ENCODE data around the gene SAMHD1.
A peak's percentile ranks its signal among the peaks of the same experiment; 100 is the strongest.

DNA sequence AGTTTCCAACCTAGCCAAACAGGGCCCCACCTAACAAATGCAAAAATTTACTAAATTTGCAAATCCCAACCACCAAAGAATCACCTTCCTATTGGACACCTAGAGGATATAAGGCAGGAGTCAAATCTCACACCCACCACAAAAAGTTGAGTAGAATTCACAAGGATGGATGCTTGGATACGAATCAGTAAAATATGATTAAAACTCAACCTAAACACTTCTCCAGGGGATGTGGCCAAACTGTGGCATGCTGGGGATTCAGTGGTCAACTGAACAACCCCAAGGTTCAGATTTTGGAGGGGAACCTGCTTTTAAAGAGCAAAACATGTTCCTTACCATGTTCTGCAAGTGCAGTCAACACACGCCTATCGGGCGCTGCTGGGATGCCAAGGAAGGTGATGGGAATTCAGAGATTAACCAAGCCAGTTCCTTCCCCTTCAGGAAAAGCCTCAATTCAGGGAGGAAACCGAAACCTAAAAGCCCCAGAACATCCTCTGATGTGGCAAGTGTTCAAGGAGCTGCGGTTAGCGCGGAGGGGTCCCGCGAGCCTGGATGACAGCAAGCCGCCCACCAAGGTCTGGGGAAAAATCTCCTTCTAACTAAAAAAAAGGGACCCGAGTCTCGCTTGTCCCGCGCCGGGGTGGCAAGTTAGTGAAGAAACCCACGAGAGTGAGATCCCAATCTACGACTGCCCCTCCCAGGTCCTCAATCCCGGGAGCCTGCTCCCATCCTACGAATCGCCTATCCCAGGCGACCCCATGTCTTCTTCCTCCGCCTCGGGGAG, 902 bp downstream of the SAMHD1 start:
- TF ChIP-seq, protein P1, sequence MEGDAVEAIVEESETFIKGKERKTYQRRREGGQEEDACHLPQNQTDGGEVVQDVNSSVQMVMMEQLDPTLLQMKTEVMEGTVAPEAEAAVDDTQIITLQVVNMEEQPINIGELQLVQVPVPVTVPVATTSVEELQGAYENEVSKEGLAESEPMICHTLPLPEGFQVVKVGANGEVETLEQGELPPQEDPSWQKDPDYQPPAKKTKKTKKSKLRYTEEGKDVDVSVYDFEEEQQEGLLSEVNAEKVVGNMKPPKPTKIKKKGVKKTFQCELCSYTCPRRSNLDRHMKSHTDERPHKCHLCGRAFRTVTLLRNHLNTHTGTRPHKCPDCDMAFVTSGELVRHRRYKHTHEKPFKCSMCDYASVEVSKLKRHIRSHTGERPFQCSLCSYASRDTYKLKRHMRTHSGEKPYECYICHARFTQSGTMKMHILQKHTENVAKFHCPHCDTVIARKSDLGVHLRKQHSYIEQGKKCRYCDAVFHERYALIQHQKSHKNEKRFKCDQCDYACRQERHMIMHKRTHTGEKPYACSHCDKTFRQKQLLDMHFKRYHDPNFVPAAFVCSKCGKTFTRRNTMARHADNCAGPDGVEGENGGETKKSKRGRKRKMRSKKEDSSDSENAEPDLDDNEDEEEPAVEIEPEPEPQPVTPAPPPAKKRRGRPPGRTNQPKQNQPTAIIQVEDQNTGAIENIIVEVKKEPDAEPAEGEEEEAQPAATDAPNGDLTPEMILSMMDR (IDR thresholded peaks at IDR 0.05), result peak in 1 of 3 experiments; percentile 21
- TF ChIP-seq POLR2A (IDR thresholded peaks at IDR 0.05; ENCODE audit: low read depth) (no peak), POLR2AphosphoS5 (IDR thresholded peaks at IDR 0.05) (peak; percentile 13 to 54), EP300 (IDR thresholded peaks at IDR 0.05) (no peak)

All from esophagus muscularis mucosa (tissue), 4 donors.